ENCODE data around the gene SLK. TPM values are rescaled to one million over a fixed set of nuclear protein-coding genes. Genes with fewer than 3 reads are reported as not detected.

The SLK gene
- total and polyA plus RNA-seq, 10 of the 15 experiments (the other 5 are each of a cell fraction or from before 2014, with no cell fraction given), result 2.5 to 24.2 (median 11.1) TPM

GRCh38 chr10:104016661-104017060, 49.7 kb downstream of the SLK start:
- Histone ChIP-seq H3K9me3 (replicated peaks; ENCODE audit: control insufficient read depth, insufficient read depth, low read length) (no peaks in the 10 kb centered on the region), H3K4me3 (no peak overlapping the region), H3K27ac (ENCODE audit: control insufficient read depth, insufficient read depth) (no peak overlapping the region), H3K79me2 (ENCODE audit: control insufficient read depth, insufficient read depth, low read length) (no peaks in the 10 kb centered on the region), H2AFZ (ENCODE audit: control insufficient read depth, low read depth, low read length) (no peak overlapping the region), H4K20me1 (ENCODE audit: control insufficient read depth, insufficient read depth) (no peaks in the 10 kb centered on the region), H3K4me2 (ENCODE audit: control insufficient read depth, insufficient read depth) (no peak overlapping the region), H3K36me3 (ENCODE audit: control insufficient read depth in 2 of 2, insufficient read depth in 2 of 2, low read length in 1 of 2) (peaks cover 2 to 16% of the 10 kb centered on the region in 2 experiments), H3K9ac (ENCODE audit: control insufficient read depth, insufficient read depth, low read length) (no peak overlapping the region), H3K27me3 (replicated peaks in 1 of 2; ENCODE audit: control insufficient read depth in 2 of 2, insufficient read depth in 2 of 2, low read length in 1 of 2) (no peaks in the 10 kb centered on the region), H3K4me1 (ENCODE audit: control insufficient read depth, insufficient read depth, low read length) (no peaks in the 10 kb centered on the region)
- ChIA-PET CTCF (interaction anchor here (0.6 to 2.9 kb wide), 4 partner anchors 10 to 601 kb away, joined by 3 to 12 read pairs (median 6); partner anchors contain the start of gene SFR1), RAD21 (ENCODE audit: unreplicated experiment) (no interaction called here), POLR2A (interaction anchor here (0.9 to 1.6 kb wide), 2 partner anchors 10 to 13 kb away, joined by 3 read pairs; no protein-coding TSS in a partner anchor), SMC1A (ENCODE audit: uncharacterized antibody, unreplicated experiment) (interaction anchor here (0.6 kb wide), 1 partner anchor 166 kb away, joined by 4 read pairs; no protein-coding TSS in a partner anchor)
- WGBS (ENCODE audit: insufficient coverage, insufficient replicate concordance, low lambda C conversion rate, missing lambda C conversion rate), result 100% methylated on average over 1 of the region's 1 CpG
- BruUV-seq (replicated peaks), result no TSS peak
- FAIRE-seq (no peak), DNase-seq (ENCODE audit: low read depth, low spot score) (no peak), ATAC-seq (no peak)
- intact Hi-C loops (cut with micrococcal nuclease; ENCODE audit: unreplicated experiment) (no loop called here), in situ Hi-C loops (cut with MboI) (no loop called here)
- TF ChIP-seq KAT2A (conservative IDR thresholded peaks at IDR 0.05; ENCODE audit: control insufficient read depth, low read depth, low read length), result no peak

- Histone ChIP-seq H3K9me3 (replicated peaks; ENCODE audit: control insufficient read depth, insufficient read depth, low read length) (no peaks in the 10 kb centered on the region), H3K27ac (ENCODE audit: control insufficient read depth, insufficient read depth) (no peak overlapping the region), H4K20me1 (ENCODE audit: control insufficient read depth, insufficient read depth) (no peaks in the 10 kb centered on the region), H3K4me2 (ENCODE audit: control insufficient read depth, insufficient read depth) (no peak overlapping the region), H3K27me3 (replicated peaks in 1 of 2; ENCODE audit: control insufficient read depth in 2 of 2, insufficient read depth in 2 of 2, low read length in 1 of 2) (no peaks in the 10 kb centered on the region), H3K4me1 (ENCODE audit: control insufficient read depth, insufficient read depth, low read length) (no peaks in the 10 kb centered on the region), H3K36me3 (ENCODE audit: control insufficient read depth in 2 of 2, insufficient read depth in 2 of 2, low read length in 1 of 2) (peaks cover 5 to 17% of the 10 kb centered on the region in 2 experiments), H2AFZ (ENCODE audit: control insufficient read depth, low read depth, low read length) (no peak overlapping the region), H3K4me3 (no peak overlapping the region), H3K9ac (ENCODE audit: control insufficient read depth, insufficient read depth, low read length) (no peak overlapping the region), H3K79me2 (ENCODE audit: control insufficient read depth, insufficient read depth, low read length) (no peaks in the 10 kb centered on the region)
- ATAC-seq, result no peak
- BruUV-seq (replicated peaks), result no TSS peak
- ChIA-PET SMC1A (ENCODE audit: uncharacterized antibody, unreplicated experiment) (interaction anchor here (0.9 to 2.9 kb wide), 5 partner anchors 10 to 35 kb away, joined by 3 to 13 read pairs (median 7); no protein-coding TSS in a partner anchor), RAD21 (ENCODE audit: unreplicated experiment) (interaction anchor here (1.0 to 1.4 kb wide), 3 partner anchors 11 to 130 kb away, joined by 3 read pairs; partner anchors contain the start of gene SFR1), POLR2A (interaction anchor here (1.6 kb wide), 1 partner anchor 11 kb away, joined by 3 read pairs; no protein-coding TSS in a partner anchor), CTCF (interaction anchor here (0.6 to 2.9 kb wide), 10 partner anchors 9 to 470 kb away, joined by 3 to 12 read pairs (median 4); partner anchors contain the start of gene SFR1)
- intact Hi-C loops (cut with micrococcal nuclease; ENCODE audit: unreplicated experiment), result no loop called here
- WGBS (ENCODE audit: insufficient coverage, insufficient replicate concordance, low lambda C conversion rate, missing lambda C conversion rate), result 88% methylated on average over 6 of the region's 6 CpGs
- in situ Hi-C loops (cut with MboI), result no loop called here
- no peak for FAIRE-seq
- DNase-seq (ENCODE audit: low read depth, low spot score), result no peak
- TF ChIP-seq RELA (IDR thresholded peaks at IDR 0.05; ENCODE audit: borderline replicate concordance, partially characterized antibody) (no peak), PKNOX1 (IDR thresholded peaks at IDR 0.05) (no peak), FOXK2 (IDR thresholded peaks at IDR 0.05) (no peak), ETV6 (conservative IDR thresholded peaks at IDR 0.05 in 1 of 2, IDR thresholded peaks at IDR 0.05 in 1 of 2; ENCODE audit: borderline replicate concordance in 1 of 2, low read depth in 1 of 2) (no peak), PAX5 (IDR thresholded peaks at IDR 0.05; ENCODE audit: borderline replicate concordance, low read depth, low read length) (no peak), RCOR1 (conservative IDR thresholded peaks at IDR 0.05; ENCODE audit: low read depth, low read length) (no peak), SMC3 (IDR thresholded peaks at IDR 0.05; ENCODE audit: borderline replicate concordance, low read length) (no peak), NR2C1 (IDR thresholded peaks at IDR 0.05) (no peak), IRF5 (IDR thresholded peaks at IDR 0.05; ENCODE audit: borderline replicate concordance) (no peak), RFX5 (IDR thresholded peaks at IDR 0.05; ENCODE audit: low read depth, low read length) (no peak), NFXL1 (IDR thresholded peaks at IDR 0.05; ENCODE audit: borderline replicate concordance) (no peak), MXI1 (IDR thresholded peaks at IDR 0.05; ENCODE audit: low read depth, low read length) (no peak), SMARCA5 (IDR thresholded peaks at IDR 0.05) (no peak)
Measured at GRCh38 chr10:104018471-104018870, 51.5 kb downstream of the SLK start.

Data from GM12878 (cell line).